ENCODE measurements around the gene S100A4. TPM values are rescaled to one million over a fixed set of nuclear protein-coding genes. Genes with fewer than 3 reads are reported as not detected.
"Not testable (repeated sequence)": the region's sequence is repeated elsewhere in the genome, so short reads cannot be mapped to it uniquely, and the experiment has no call there.

Gene S100A4
- total RNA-seq, 1 donor from 2014 or later, result 337 TPM

DNA sequence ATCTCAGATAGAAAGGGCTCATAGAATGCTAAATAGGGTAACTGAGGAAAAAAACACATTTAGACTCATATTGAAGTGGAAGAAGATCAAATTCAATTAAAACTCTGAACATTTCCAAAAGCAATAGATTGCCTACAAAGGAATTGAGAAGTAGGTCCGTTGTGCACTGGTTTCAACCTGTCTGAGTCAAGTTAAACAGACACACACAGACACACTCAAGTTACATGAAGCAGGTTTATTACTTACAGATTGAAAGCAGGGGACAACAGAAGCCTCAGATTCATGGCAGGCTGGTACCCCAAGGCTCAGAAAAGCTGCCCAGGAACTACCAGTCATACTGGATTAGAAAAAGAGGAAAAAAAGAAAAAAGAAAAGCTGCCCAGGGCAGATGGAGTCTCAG, 40.7 kb upstream of the S100A4 start:
- Mint-ChIP-seq H3K27ac (ENCODE audit: unreplicated experiment) (no peak overlapping the region), H3K36me3 (ENCODE audit: unreplicated experiment) (no peaks in the 10 kb centered on the region), H3K4me1 (ENCODE audit: unreplicated experiment) (peaks cover 13% of the 10 kb centered on the region), H3K4me3 (ENCODE audit: unreplicated experiment) (no peak overlapping the region), H3K9me3 (ENCODE audit: unreplicated experiment) (no peaks in the 10 kb centered on the region), H3K27me3 (ENCODE audit: unreplicated experiment) (no peaks in the 10 kb centered on the region)
- TF ChIP-seq, protein P1, sequence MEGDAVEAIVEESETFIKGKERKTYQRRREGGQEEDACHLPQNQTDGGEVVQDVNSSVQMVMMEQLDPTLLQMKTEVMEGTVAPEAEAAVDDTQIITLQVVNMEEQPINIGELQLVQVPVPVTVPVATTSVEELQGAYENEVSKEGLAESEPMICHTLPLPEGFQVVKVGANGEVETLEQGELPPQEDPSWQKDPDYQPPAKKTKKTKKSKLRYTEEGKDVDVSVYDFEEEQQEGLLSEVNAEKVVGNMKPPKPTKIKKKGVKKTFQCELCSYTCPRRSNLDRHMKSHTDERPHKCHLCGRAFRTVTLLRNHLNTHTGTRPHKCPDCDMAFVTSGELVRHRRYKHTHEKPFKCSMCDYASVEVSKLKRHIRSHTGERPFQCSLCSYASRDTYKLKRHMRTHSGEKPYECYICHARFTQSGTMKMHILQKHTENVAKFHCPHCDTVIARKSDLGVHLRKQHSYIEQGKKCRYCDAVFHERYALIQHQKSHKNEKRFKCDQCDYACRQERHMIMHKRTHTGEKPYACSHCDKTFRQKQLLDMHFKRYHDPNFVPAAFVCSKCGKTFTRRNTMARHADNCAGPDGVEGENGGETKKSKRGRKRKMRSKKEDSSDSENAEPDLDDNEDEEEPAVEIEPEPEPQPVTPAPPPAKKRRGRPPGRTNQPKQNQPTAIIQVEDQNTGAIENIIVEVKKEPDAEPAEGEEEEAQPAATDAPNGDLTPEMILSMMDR (IDR thresholded peaks at IDR 0.05), result no peak
- no peak for DNase-seq (ENCODE audit: extremely low spot score, unreplicated experiment)

DNA sequence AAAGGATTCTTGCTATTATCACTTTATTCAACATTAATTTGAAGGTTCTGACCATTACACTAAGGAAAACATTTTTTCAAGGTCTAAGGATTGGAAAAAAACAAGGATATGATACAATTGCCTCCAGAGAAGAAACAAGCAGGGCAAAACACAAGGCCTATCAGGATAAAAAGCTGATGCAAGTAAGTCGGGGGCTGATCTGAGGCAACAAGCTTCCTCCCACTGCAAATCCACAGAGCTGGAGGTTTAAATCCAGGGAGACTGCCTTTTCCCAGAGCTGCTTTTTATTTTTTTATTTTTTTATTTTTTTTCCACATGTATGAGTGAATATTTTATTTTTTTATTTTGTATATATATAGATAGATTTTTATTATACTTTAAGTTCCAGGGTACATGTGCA, 39.4 kb upstream of the S100A4 start:
- Mint-ChIP-seq H3K9me3 (ENCODE audit: unreplicated experiment) (no peaks in the 10 kb centered on the region), H3K27ac (ENCODE audit: unreplicated experiment) (no peak overlapping the region)

DNA sequence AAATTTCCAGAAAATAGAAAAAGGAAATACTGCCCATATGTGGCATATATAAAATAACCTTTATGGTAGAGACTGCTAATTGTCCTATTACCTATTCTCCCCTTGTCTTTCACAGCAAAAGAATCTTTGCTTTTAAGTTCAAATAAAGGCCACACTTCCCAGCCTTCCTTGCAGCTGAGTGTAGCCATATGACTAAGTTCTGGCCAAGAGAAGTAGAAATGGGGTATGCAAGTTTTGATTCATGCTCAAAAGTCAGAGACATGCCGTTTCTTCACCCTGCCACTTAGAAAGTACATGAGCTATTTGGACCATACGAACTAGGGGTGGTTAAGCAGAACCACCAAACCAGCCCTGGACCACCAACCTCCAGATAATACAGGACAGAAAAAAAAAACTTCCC, 38.4 kb upstream of the S100A4 start:
- Mint-ChIP-seq H3K4me3 (ENCODE audit: unreplicated experiment) (no peak overlapping the region), H3K9me3 (ENCODE audit: unreplicated experiment) (no peaks in the 10 kb centered on the region), H3K4me1 (ENCODE audit: unreplicated experiment) (peaks cover 14% of the 10 kb centered on the region), H3K27me3 (ENCODE audit: unreplicated experiment) (no peaks in the 10 kb centered on the region), H3K36me3 (ENCODE audit: unreplicated experiment) (no peaks in the 10 kb centered on the region), H3K27ac (ENCODE audit: unreplicated experiment) (no peak overlapping the region)
- no peak for DNase-seq (ENCODE audit: extremely low spot score, unreplicated experiment)
- TF ChIP-seq, protein P1 (IDR thresholded peaks at IDR 0.05), result no peak

More for the DNA sequence above, 39.4 kb upstream of the S100A4 start:
- Mint-ChIP-seq H3K27me3 (ENCODE audit: unreplicated experiment) (no peaks in the 10 kb centered on the region), H3K36me3 (ENCODE audit: unreplicated experiment) (no peaks in the 10 kb centered on the region), H3K4me1 (ENCODE audit: unreplicated experiment) (peaks cover 13% of the 10 kb centered on the region), H3K4me3 (ENCODE audit: unreplicated experiment) (no peak overlapping the region)
- TF ChIP-seq, protein P1 (IDR thresholded peaks at IDR 0.05), result no peak
- DNase-seq (ENCODE audit: extremely low spot score, unreplicated experiment), result no peak

DNA sequence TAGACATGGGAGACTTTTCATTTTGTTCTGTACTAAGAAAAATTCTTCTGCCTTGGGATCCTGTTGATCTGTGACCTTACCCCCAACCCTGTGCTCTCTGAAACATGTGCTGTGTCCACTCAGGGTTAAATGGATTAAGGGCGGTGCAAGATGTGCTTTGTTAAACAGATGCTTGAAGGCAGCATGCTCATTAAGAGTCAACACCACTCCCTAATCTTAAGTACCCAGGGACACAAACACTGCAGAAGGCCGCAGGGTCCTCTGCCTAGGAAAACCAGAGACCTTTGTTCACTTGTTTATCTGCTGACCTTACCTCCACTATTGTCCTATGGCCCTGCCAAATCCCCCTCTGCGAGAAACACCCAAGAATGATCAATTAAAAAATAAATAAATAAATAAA, 37.9 kb upstream of the S100A4 start:
- H3K27ac Mint-ChIP-seq (ENCODE audit: unreplicated experiment); H3K27me3 Mint-ChIP-seq (ENCODE audit: unreplicated experiment); H3K9me3 Mint-ChIP-seq (ENCODE audit: unreplicated experiment); DNase-seq (ENCODE audit: extremely low spot score, unreplicated experiment); H3K4me3 Mint-ChIP-seq (ENCODE audit: unreplicated experiment); H3K36me3 Mint-ChIP-seq (ENCODE audit: unreplicated experiment): not testable (repeated sequence)
- H3K4me1 Mint-ChIP-seq (ENCODE audit: unreplicated experiment), result peaks cover 17% of the 10 kb centered on the region

DNA sequence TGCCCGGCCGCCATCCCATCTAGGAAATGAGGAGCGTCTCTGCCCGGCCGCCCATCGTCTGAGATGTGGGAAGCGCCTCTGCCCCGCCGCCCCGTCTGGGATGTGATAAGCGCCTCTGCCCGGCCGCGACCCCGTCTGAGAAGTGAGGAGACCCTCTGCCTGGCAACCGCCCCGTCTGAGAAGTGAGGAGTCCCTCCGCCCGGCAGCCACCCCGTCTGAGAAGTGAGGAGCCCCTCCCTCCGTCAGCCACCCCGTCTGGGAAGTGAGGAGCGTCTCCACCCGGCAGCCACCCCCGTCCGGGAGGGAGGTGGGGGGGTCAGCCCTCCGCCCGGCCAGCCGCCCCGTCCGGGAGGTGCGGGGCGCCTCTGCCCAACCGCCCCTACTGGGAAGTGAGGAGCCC, 37.2 kb upstream of the S100A4 start:
- not testable (repeated sequence) for DNase-seq (ENCODE audit: extremely low spot score, unreplicated experiment); H3K9me3 Mint-ChIP-seq (ENCODE audit: unreplicated experiment); H3K4me3 Mint-ChIP-seq (ENCODE audit: unreplicated experiment); H3K27ac Mint-ChIP-seq (ENCODE audit: unreplicated experiment); H3K36me3 Mint-ChIP-seq (ENCODE audit: unreplicated experiment); H3K27me3 Mint-ChIP-seq (ENCODE audit: unreplicated experiment)
- peaks cover 24% of the 10 kb centered on the region for H3K4me1 Mint-ChIP-seq (ENCODE audit: unreplicated experiment)

DNA sequence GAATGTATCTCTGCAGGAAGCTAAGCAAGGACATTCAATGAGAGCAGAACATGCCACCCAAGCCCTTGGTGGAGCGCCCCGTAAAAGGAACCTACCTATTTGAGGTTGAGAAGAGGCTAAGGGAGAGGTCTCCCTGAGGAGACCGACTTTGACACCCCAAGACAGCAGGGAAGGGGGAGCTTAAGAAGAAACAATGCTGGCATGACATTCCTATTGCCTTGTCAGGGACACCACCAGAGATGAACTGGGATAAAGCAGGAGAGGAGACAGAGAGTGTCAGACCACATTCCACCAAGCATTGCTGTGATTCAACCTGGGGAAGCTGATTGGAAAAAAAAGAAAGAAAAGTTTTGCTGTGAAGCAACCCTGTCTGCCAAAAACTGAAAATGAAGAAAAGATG, 33.3 kb upstream of the S100A4 start:
- H3K4me3 Mint-ChIP-seq (ENCODE audit: unreplicated experiment), result no peak overlapping the region
- TF ChIP-seq, protein P1 (IDR thresholded peaks at IDR 0.05), result no peak
- no peaks in the 10 kb centered on the region for H3K9me3 Mint-ChIP-seq (ENCODE audit: unreplicated experiment)
- no peak for DNase-seq (ENCODE audit: extremely low spot score, unreplicated experiment)
- no peaks in the 10 kb centered on the region for H3K27me3 Mint-ChIP-seq (ENCODE audit: unreplicated experiment)
- H3K36me3 Mint-ChIP-seq (ENCODE audit: unreplicated experiment), result no peaks in the 10 kb centered on the region
- H3K27ac Mint-ChIP-seq (ENCODE audit: unreplicated experiment), result no peak overlapping the region
- H3K4me1 Mint-ChIP-seq (ENCODE audit: unreplicated experiment), result peaks cover 14% of the 10 kb centered on the region
